GM23338 (cell line): ENCODE data around the gene GALNT7. TPM values are rescaled to one million over a fixed set of nuclear protein-coding genes. Genes with fewer than 3 reads are reported as not detected.

ENCODE experiments used
- ATAC-seq: fragments of 200-7000 bp; cut with Tn5 transposase; 3 replicates; pipeline ENCODE4 v1.9.1; 2020
- DNase-seq: peaks from one replicate; pipeline ENCODE4 v3.0.0-alpha.2; 2015; ENCODE audit warnings: low spot score
- H2AFZ ChIP-seq: fragments of 200-600 bp; sonication (generic); 2 replicates; pipeline ENCODE4 v1.8.0; 2016; ENCODE audit warnings: antibody characterized with exemption, mild to moderate bottlenecking, moderate library complexity
- H3F3A ChIP-seq: fragments of 200-600 bp; sonication (generic); replicated peaks from 2 replicates; pipeline ENCODE4 v1.8.0; 2017; ENCODE audit warnings: antibody characterized with exemption, mixed run types, low read depth
- H3K27ac ChIP-seq: fragments of 200-600 bp; sonication (generic); 2 replicates; pipeline ENCODE4 v1.6.1; 2016; ENCODE audit warnings: low read depth
- H3K27me3 ChIP-seq: fragments of 200-600 bp; sonication (generic); 2 replicates; pipeline ENCODE4 v1.8.0; 2016; ENCODE audit warnings: mild to moderate bottlenecking, mixed run types, moderate library complexity; ENCODE audit not compliant: insufficient read depth
- H3K36me3 ChIP-seq: fragments of 200-600 bp; sonication (generic); 2 replicates; pipeline ENCODE4 v1.8.0; 2016; ENCODE audit warnings: mild to moderate bottlenecking; ENCODE audit not compliant: insufficient read depth
- H3K4me1 ChIP-seq: fragments of 200-600 bp; sonication (generic); 2 replicates; pipeline ENCODE4 v1.8.0; 2016; ENCODE audit warnings: mild to moderate bottlenecking, moderate library complexity; ENCODE audit not compliant: insufficient read depth
- H3K4me2 ChIP-seq: fragments of 200-600 bp; sonication (generic); 2 replicates; pipeline ENCODE4 v1.7.1; 2017; ENCODE audit warnings: mixed run types
- H3K4me3 ChIP-seq: fragments of 200-600 bp; sonication (generic); 2 replicates; pipeline ENCODE4 v1.6.1; 2016; ENCODE audit warnings: mixed run types
- H3K79me2 ChIP-seq: fragments of 200-600 bp; sonication (generic); replicated peaks from 2 replicates; pipeline ENCODE4 v1.8.0; 2017; ENCODE audit warnings: mild to moderate bottlenecking; ENCODE audit not compliant: insufficient read depth
- H3K9me2 ChIP-seq: fragments of 200-600 bp; sonication (generic); 2 replicates; pipeline ENCODE4 v1.8.0; 2017; ENCODE audit not compliant: insufficient read depth
- H4K20me1 ChIP-seq: fragments of 200-600 bp; sonication (generic); replicated peaks from 2 replicates; pipeline ENCODE4 v1.8.0; 2017; ENCODE audit warnings: mild to moderate bottlenecking; ENCODE audit not compliant: insufficient read depth
- H3K27ac Mint-ChIP-seq: 2 replicates; pipeline ENCODE4 v1.8.0; 2020; ENCODE audit warnings: inconsistent platforms, mild to moderate bottlenecking, moderate library complexity, mixed read lengths
- H3K27me3 Mint-ChIP-seq: 3 replicates; pipeline ENCODE4 v1.8.0; 2022; ENCODE audit warnings: low read depth, mild to moderate bottlenecking, moderate library complexity, mixed read lengths, inconsistent platforms; ENCODE audit not compliant: insufficient read depth, poor library complexity
- H3K36me3 Mint-ChIP-seq: 3 replicates; pipeline ENCODE4 v1.8.0; 2021; ENCODE audit warnings: low read depth, mild to moderate bottlenecking, inconsistent platforms, moderate library complexity, mixed read lengths
- H3K4me1 Mint-ChIP-seq: 3 replicates; pipeline ENCODE4 v1.8.0; 2020; ENCODE audit warnings: mild to moderate bottlenecking, inconsistent platforms, mixed read lengths
- H3K4me3 Mint-ChIP-seq: 3 replicates; pipeline ENCODE4 v1.8.0; 2021; ENCODE audit warnings: moderate library complexity, mild to moderate bottlenecking, inconsistent platforms, mixed read lengths
- H3K9me3 Mint-ChIP-seq: 3 replicates; pipeline ENCODE4 v1.8.0; 2020; ENCODE audit warnings: moderate library complexity, mild to moderate bottlenecking, inconsistent platforms, mixed read lengths
- ETS1 ChIP-seq: IDR thresholded peaks from 2 replicates; pipeline ENCODE4 v1.6.1; 2016; ENCODE audit warnings: antibody characterized with exemption
- JUNB ChIP-seq: IDR thresholded peaks from one replicate; pipeline ENCODE4 v1.6.1; 2016; ENCODE audit warnings: antibody characterized with exemption; ENCODE audit not compliant: unreplicated experiment
- NANOG ChIP-seq: IDR thresholded peaks from 2 replicates; pipeline ENCODE4 v1.6.1; 2016; ENCODE audit warnings: antibody characterized with exemption, borderline replicate concordance
- POLR2AphosphoS5 ChIP-seq: IDR thresholded peaks from 2 replicates; pipeline ENCODE4 v1.6.1; 2016; ENCODE audit warnings: antibody characterized with exemption, low read depth
- STAT1 ChIP-seq: IDR thresholded peaks from one replicate; pipeline ENCODE4 v1.6.1; 2016; ENCODE audit warnings: antibody characterized with exemption; ENCODE audit not compliant: unreplicated experiment
- ZNF114 ChIP-seq: fragments of 250-450 bp; sonication (Bioruptor Pico); IDR thresholded peaks from 2 replicates; pipeline ENCODE4 v1.5.0; 2020; ENCODE audit warnings: mild to moderate bottlenecking, moderate library complexity
- ZNF462 ChIP-seq: fragments of 250-450 bp; sonication (Bioruptor Pico); IDR thresholded peaks from 2 replicates; pipeline ENCODE4 v1.5.0; 2020; ENCODE audit warnings: mild to moderate bottlenecking, moderate library complexity
- polyA plus RNA-seq: library from polyadenylated mRNA; unstranded; fragments of >200 nt; fragmentation: Nextera tagmentation; extraction: Ambion mirVana; gene quantifications from 2 replicates; pipeline ENCODE4 v1.2.1, GENCODE V29; 2016
- total RNA-seq: library from RNA; depleted of rRNA; stranded (reverse); fragments of >200 nt; shearing (Covaris generic); gene quantifications from 2 replicates; pipeline ENCODE4 v1.2.3, GENCODE V29; 2014

Gene GALNT7
- total and polyA plus RNA-seq, 2 experiments from 2014 or later: 31.8 to 72.2 TPM

- TF ChIP-seq ZNF462 (no peak), ZNF114 (CRISPR knock-in tag) (no peak), POLR2AphosphoS5 (no peak), ETS1 (no peak)
Measured at GRCh38 chr4:173200103-173200884, 31.7 kb downstream of the GALNT7 start (continued).

- H2AFZ ChIP-seq: no peak overlapping the region
- no peak overlapping the region for H3K4me3 ChIP-seq
- Mint-ChIP-seq H3K4me1 (peaks cover 58% of the 10 kb centered on the region), H3K27me3 (peaks cover 2% of the 10 kb centered on the region), H3K36me3 (peaks cover 30% of the 10 kb centered on the region), H3K4me3 (no peak overlapping the region), H3K9me3 (peaks cover 3% of the 10 kb centered on the region; the same call in 1 of the 3 replicates), H3K27ac (no peak overlapping the region)
- no peak overlapping the region for H3K4me2 ChIP-seq
- H3K4me1 ChIP-seq: peaks cover 22% of the 10 kb centered on the region
- no peaks in the 10 kb centered on the region for H3F3A ChIP-seq
- ATAC-seq (no peak), DNase-seq (no peak)
- H3K36me3 ChIP-seq: no peaks in the 10 kb centered on the region
- H3K9me2 ChIP-seq: no peaks in the 10 kb centered on the region
- H3K79me2 ChIP-seq: peaks cover 99% of the 10 kb centered on the region
- H4K20me1 ChIP-seq: peaks cover 27% of the 10 kb centered on the region; the same call in 1 of the 2 replicates
- H3K27me3 ChIP-seq: no peaks in the 10 kb centered on the region
- no peak overlapping the region for H3K27ac ChIP-seq
- TF ChIP-seq NANOG: no peak
- no peak for TF ChIP-seq ZNF114 (CRISPR knock-in tag)
- TF ChIP-seq JUNB: no peak
- no peak for TF ChIP-seq STAT1
- TF ChIP-seq ZNF462: no peak
Measured at GRCh38 chr4:173202395-173202794, 33.8 kb downstream of the GALNT7 start.
